HCT116 (cell line): ENCODE measurements around the gene PYY.

ENCODE experiments used
- CTCF ChIP-seq, 3 experiments: fragments of 200-600 bp in 1 of 3; sonication (generic) in 1 of 3; IDR thresholded peaks in 2 of 3; conservative IDR thresholded peaks in 1 of 3; 2 replicates each; pipeline ENCODE4 v1.5.1; 2012 to 2017; ENCODE audit warnings: low read depth in 2 of 3, low read length in 2 of 3, antibody characterized with exemption in 1 of 3, borderline replicate concordance in 1 of 3, control low read depth in 1 of 3, mild to moderate bottlenecking in 1 of 3, mixed read lengths in 1 of 3, mixed run types in 1 of 3, moderate library complexity in 1 of 3; ENCODE audit not compliant: insufficient read depth in 1 of 3
- EZH2 ChIP-seq: fragments of 200-600 bp; sonication (generic); IDR thresholded peaks from 2 replicates; pipeline ENCODE4 v1.6.1; 2017; ENCODE audit warnings: antibody characterized with exemption, mixed run types
- MAX ChIP-seq: IDR thresholded peaks from 2 replicates; pipeline ENCODE4 v1.6.1; 2012
- REST ChIP-seq: IDR thresholded peaks from 2 replicates; pipeline ENCODE4 v1.6.1; 2012; ENCODE audit warnings: low read depth

- no peak for TF ChIP-seq CTCF (IDR thresholded peaks at IDR 0.05 in 2 of 3, conservative IDR thresholded peaks at IDR 0.05 in 1 of 3; ENCODE audit: borderline replicate concordance in 1 of 3, insufficient read depth in 1 of 3, low read depth in 2 of 3, low read length in 2 of 3)
- no peak for TF ChIP-seq MAX
- no peak for TF ChIP-seq REST
- no peak for TF ChIP-seq EZH2
Observed at GRCh38 chr17:43958748-43959352, 5.1 kb upstream of the PYY start.
